CD4-positive, alpha-beta memory T cell (primary cell): Measurements from ENCODE around the gene GALK2. TPM values are rescaled to one million over a fixed set of nuclear protein-coding genes. Genes with fewer than 3 reads are reported as not detected.
"Not testable (repeated sequence)": the region's sequence is repeated elsewhere in the genome, so short reads cannot be mapped to it uniquely, and the experiment has no call there.

Experiments used
- CTCF ChIA-PET: fragments of 350-600 bp; sonication (Branson Sonifier 250); formaldehyde crosslinking; loops from one replicate; lab custom pipeline; 2021; ENCODE audit warnings: inconsistent platforms; ENCODE audit not compliant: partially characterized antibody; lab: Charles Lee
- POLR2A ChIA-PET: fragments of 350-600 bp; sonication (Branson Sonifier 250); formaldehyde crosslinking; loops from one replicate; lab custom pipeline; 2021; ENCODE audit not compliant: partially characterized antibody; lab: Charles Lee
- DNase-seq, 5 donors: peaks; one replicate each; pipeline versions ENCODE4 v3.0.0 to v3.0.0-alpha.2; 2020 to 2022; ENCODE audit warnings: mixed read lengths in 1 of 5
- H3K27ac ChIP-seq: one replicate; pipeline ENCODE4 v1.7.0; 2013; ENCODE audit warnings: low read depth, low read length
- H3K27me3 ChIP-seq: 2 replicates; pipeline ENCODE4 v1.7.0; 2013; ENCODE audit warnings: mild to moderate bottlenecking, low read length, moderate library complexity; ENCODE audit not compliant: insufficient read depth
- H3K36me3 ChIP-seq: 2 replicates; pipeline ENCODE4 v1.7.0; 2013; ENCODE audit warnings: mild to moderate bottlenecking, low read length, moderate library complexity; ENCODE audit not compliant: insufficient read depth
- H3K4me1 ChIP-seq: 2 replicates; pipeline ENCODE4 v1.7.0; 2013; ENCODE audit warnings: mild to moderate bottlenecking, low read length, moderate library complexity; ENCODE audit not compliant: insufficient read depth
- H3K4me3 ChIP-seq, 2 donors: one replicate each; pipeline ENCODE4 v1.7.0; 2013; ENCODE audit warnings: low read length in 2 of 2, mild to moderate bottlenecking in 1 of 2
- H3K9me3 ChIP-seq, 2 donors: one replicate each; pipeline ENCODE4 v1.7.0; 2013; ENCODE audit warnings: low read length in 2 of 2, control low read depth in 1 of 2; ENCODE audit not compliant: control insufficient read depth in 1 of 2
- H3K27ac Mint-ChIP-seq, 7 donors: one replicate each; pipeline ENCODE4 v1.8.0; 2020 to 2021; ENCODE audit warnings: mixed read lengths in 7 of 7, mild to moderate bottlenecking in 6 of 7, inconsistent platforms in 3 of 7, moderate library complexity in 3 of 7
- H3K27me3 Mint-ChIP-seq, 2 donors: one replicate each; pipeline ENCODE4 v1.8.0; 2020 to 2021; ENCODE audit warnings: mixed read lengths in 2 of 2
- H3K36me3 Mint-ChIP-seq, 2 donors: one replicate each; pipeline ENCODE4 v1.8.0; 2020 to 2021; ENCODE audit warnings: mixed read lengths in 2 of 2, inconsistent platforms in 1 of 2, mild to moderate bottlenecking in 1 of 2
- H3K4me1 Mint-ChIP-seq, 4 donors: one replicate each; pipeline ENCODE4 v1.8.0; 2020 to 2021; ENCODE audit warnings: mixed read lengths in 4 of 4, mild to moderate bottlenecking in 1 of 4
- H3K4me3 Mint-ChIP-seq, 8 donors: one replicate each; pipeline ENCODE4 v1.8.0; 2020 to 2021; ENCODE audit warnings: mixed read lengths in 8 of 8, mild to moderate bottlenecking in 7 of 8, moderate library complexity in 6 of 8, inconsistent platforms in 3 of 8
- H3K9me3 Mint-ChIP-seq, 8 donors: one replicate each; pipeline ENCODE4 v1.8.0; 2020 to 2021; ENCODE audit warnings: mixed read lengths in 8 of 8, mild to moderate bottlenecking in 5 of 8, inconsistent platforms in 3 of 8, moderate library complexity in 1 of 8
- intact Hi-C: fragments of 100-400 bp; cut with micrococcal nuclease; formaldehyde crosslinking; loops from one replicate; pipeline ENCODE4 v1.15.1; 2023
- polyA plus RNA-seq, 2 donors: library from polyadenylated mRNA; unstranded; fragments of 300-500 nt; fragmentation: Illumina TruSeq; gene quantifications; one replicate each; pipeline ENCODE4 v1.2.3, GENCODE V29; 2021
- total RNA-seq, 2 experiments: library from RNA; stranded (reverse); gene quantifications; one replicate each; pipeline ENCODE4 v1.2.3, GENCODE V29; 2021

The GALK2 gene
- total and polyA plus RNA-seq, 4 experiments from 2014 or later = 25.4 to 31.5 (median 30.8) TPM

- DNase-seq, H3K27me3 Mint-ChIP-seq, H3K27ac ChIP-seq, intact Hi-C loops, H3K27me3 ChIP-seq, H3K36me3 ChIP-seq, H3K9me3 ChIP-seq, H3K4me3 ChIP-seq, H3K36me3 Mint-ChIP-seq, H3K9me3 Mint-ChIP-seq, CTCF ChIA-PET, H3K4me3 Mint-ChIP-seq: not testable (repeated sequence)
- peaks cover 22% of the 10 kb centered on the region for H3K4me1 ChIP-seq
- POLR2A ChIA-PET = interaction anchor here (1.1 kb wide), 1 partner anchor 445 kb away, joined by 4 read pairs; the partner anchor contains the start of genes DTWD1 and FAM227B
- Mint-ChIP-seq H3K4me1 (peaks cover 24 to 47% (median 36%) of the 10 kb centered on the region in 4 donors), H3K27ac (peak overlapping the region in 3 of 7 donors; percentile 13 to 48 (median 44))
Observed at GRCh38 chr15:49175582-49176397, 5.7 kb downstream of the GALK2 start.

- no peak overlapping the region for H3K4me3 Mint-ChIP-seq
- H3K27ac Mint-ChIP-seq = no peak overlapping the region
- DNase-seq = no peak
- Histone ChIP-seq H3K9me3 (no peaks in the 10 kb centered on the region), H3K4me1 (peaks cover 4% of the 10 kb centered on the region), H3K4me3 (no peak overlapping the region), H3K36me3 (no peaks in the 10 kb centered on the region), H3K27ac (no peak overlapping the region), H3K27me3 (no peaks in the 10 kb centered on the region)
- intact Hi-C loops = no loop called here
- no peaks in the 10 kb centered on the region for H3K9me3 Mint-ChIP-seq
- peaks cover 15 to 27% (median 20%) of the 10 kb centered on the region in 4 donors for H3K4me1 Mint-ChIP-seq
- no peaks in the 10 kb centered on the region for H3K27me3 Mint-ChIP-seq
- CTCF ChIA-PET = no interaction called here
- peaks cover 1 to 14% of the 10 kb centered on the region in 2 donors for H3K36me3 Mint-ChIP-seq
- POLR2A ChIA-PET = interaction anchor here (1.6 kb wide), 1 partner anchor 9 kb away, joined by 5 read pairs; the partner anchor contains the start of gene GALK2
Observed at GRCh38 chr15:49178497-49178896, 8.4 kb downstream of the GALK2 start.

- H3K4me1 Mint-ChIP-seq = peaks cover 19 to 29% (median 23%) of the 10 kb centered on the region in 4 donors
- Histone ChIP-seq H3K9me3 (no peaks in the 10 kb centered on the region), H3K36me3 (no peaks in the 10 kb centered on the region), H3K27ac (no peak overlapping the region), H3K4me3 (no peak overlapping the region), H3K27me3 (no peaks in the 10 kb centered on the region), H3K4me1 (peaks cover 4% of the 10 kb centered on the region)
- H3K27me3 Mint-ChIP-seq = no peaks in the 10 kb centered on the region
- H3K27ac Mint-ChIP-seq = no peak overlapping the region
- H3K36me3 Mint-ChIP-seq = peaks cover 1 to 22% of the 10 kb centered on the region in 2 donors
- intact Hi-C loops = no loop called here
- ChIA-PET POLR2A (interaction anchor here (1.6 kb wide), 1 partner anchor 10 kb away, joined by 5 read pairs; the partner anchor contains the start of gene GALK2), CTCF (no interaction called here)
- H3K4me3 Mint-ChIP-seq = no peak overlapping the region
- peaks cover 0 to 7% (median 0%) of the 10 kb centered on the region in 8 donors for H3K9me3 Mint-ChIP-seq
- no peak for DNase-seq
Observed at GRCh38 chr15:49179433-49180190, 9.6 kb downstream of the GALK2 start.

- Mint-ChIP-seq H3K36me3 (peaks cover 10 to 39% of the 10 kb centered on the region in 2 donors), H3K4me1 (peaks cover 10 to 34% (median 24%) of the 10 kb centered on the region in 4 donors), H3K4me3 (no peak overlapping the region), H3K9me3 (peaks cover 0 to 15% (median 0%) of the 10 kb centered on the region in 8 donors), H3K27me3 (no peaks in the 10 kb centered on the region), H3K27ac (no peak overlapping the region)
- CTCF ChIA-PET = interaction anchor here (0.9 kb wide), 1 partner anchor 36 kb away, joined by 3 read pairs; no protein-coding TSS in a partner anchor
- DNase-seq = no peak
- Histone ChIP-seq H3K27me3 (no peaks in the 10 kb centered on the region), H3K4me3 (no peak overlapping the region), H3K9me3 (no peaks in the 10 kb centered on the region), H3K27ac (no peak overlapping the region), H3K4me1 (no peaks in the 10 kb centered on the region), H3K36me3 (no peaks in the 10 kb centered on the region)
- intact Hi-C loops = no loop called here
- POLR2A ChIA-PET = no interaction called here
Observed at GRCh38 chr15:49182128-49182527, 12.1 kb downstream of the GALK2 start.

- POLR2A ChIA-PET, H3K27me3 ChIP-seq, H3K4me1 ChIP-seq, H3K36me3 ChIP-seq, H3K27ac ChIP-seq, intact Hi-C loops, H3K4me3 ChIP-seq, DNase-seq, CTCF ChIA-PET, H3K27me3 Mint-ChIP-seq, H3K4me3 Mint-ChIP-seq, H3K9me3 ChIP-seq: not testable (repeated sequence)
- H3K9me3 Mint-ChIP-seq = peaks cover 0 to 15% (median 0%) of the 10 kb centered on the region in 8 donors
- peak overlapping the region in 1 of 7 donors; percentile 55 for H3K27ac Mint-ChIP-seq
- peaks cover 16 to 47% (median 32%) of the 10 kb centered on the region in 4 donors for H3K4me1 Mint-ChIP-seq
- peaks cover 14 to 43% of the 10 kb centered on the region in 2 donors for H3K36me3 Mint-ChIP-seq
Observed at GRCh38 chr15:49183741-49184140, 13.7 kb downstream of the GALK2 start.

GRCh38 chr15:49185473-49185872, 15.4 kb downstream of the GALK2 start:
- Mint-ChIP-seq H3K36me3 (peaks cover 14 to 43% of the 10 kb centered on the region in 2 donors), H3K27ac (no peak overlapping the region), H3K9me3 (peaks cover 0 to 15% (median 0%) of the 10 kb centered on the region in 8 donors), H3K27me3 (no peaks in the 10 kb centered on the region), H3K4me3 (no peak overlapping the region), H3K4me1 (peaks cover 15 to 52% (median 37%) of the 10 kb centered on the region in 4 donors)
- no peaks in the 10 kb centered on the region for H3K36me3 ChIP-seq
- H3K4me3 ChIP-seq = no peak overlapping the region
- no peaks in the 10 kb centered on the region for H3K4me1 ChIP-seq
- ChIA-PET POLR2A (no interaction called here), CTCF (no interaction called here)
- H3K27ac ChIP-seq = no peak overlapping the region
- DNase-seq = no peak
- no peaks in the 10 kb centered on the region for H3K27me3 ChIP-seq
- no peaks in the 10 kb centered on the region for H3K9me3 ChIP-seq
- intact Hi-C loops = no loop called here
